Measurements from ENCODE around the gene TEAD1. TPM values are rescaled to one million over a fixed set of nuclear protein-coding genes. Genes with fewer than 3 reads are reported as not detected.

TEAD1 gene
- total and polyA plus RNA-seq, 10 of the 15 experiments (the other 5 are each of a cell fraction or from before 2014, with no cell fraction given), result 0.01 to 0.59 (median 0.04) TPM; not detected in 6

DNA sequence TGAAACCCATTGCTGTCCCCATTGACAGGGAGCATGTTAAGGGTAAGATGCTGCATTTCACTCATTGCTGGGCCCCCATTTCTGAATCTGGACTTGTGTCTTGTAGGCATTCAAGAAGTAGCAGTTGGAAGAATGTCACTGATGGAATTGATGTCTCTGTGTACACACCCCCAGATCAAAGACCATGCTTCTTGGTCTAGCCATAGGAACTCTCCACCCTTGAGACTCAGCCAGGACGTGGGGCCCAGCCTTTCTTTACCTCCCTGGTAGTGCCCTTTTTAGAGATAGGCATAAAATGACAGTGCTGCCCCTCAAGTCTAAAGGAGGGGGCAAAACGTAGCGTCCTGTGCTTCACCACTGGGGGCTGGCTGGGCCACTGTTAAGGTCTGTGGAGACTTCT is 135.1 kb downstream of the TEAD1 start:
- ChIA-PET RAD21 (ENCODE audit: unreplicated experiment) (no interaction called here), CTCF (no interaction called here), POLR2A (no interaction called here), SMC1A (ENCODE audit: uncharacterized antibody, unreplicated experiment) (interaction anchor here (1.4 kb wide), 1 partner anchor 19 kb away, joined by 3 read pairs; no protein-coding TSS in a partner anchor)
- intact Hi-C loops (cut with micrococcal nuclease; ENCODE audit: unreplicated experiment) (no loop called here), in situ Hi-C loops (cut with MboI) (no loop called here)
- H4K20me1 ChIP-seq (ENCODE audit: control insufficient read depth, insufficient read depth), result no peaks in the 10 kb centered on the region
- H3K27ac ChIP-seq (ENCODE audit: control insufficient read depth, insufficient read depth), result no peak overlapping the region
- DNase-seq (ENCODE audit: low read depth, low spot score) (no peak), ATAC-seq (no peak; the same call in 1 of the 3 replicates), FAIRE-seq (no peak)
- H3K27me3 ChIP-seq (replicated peaks in 1 of 2; ENCODE audit: control insufficient read depth in 2 of 2, insufficient read depth in 2 of 2, low read length in 1 of 2), result no peaks in the 10 kb centered on the region
- BruUV-seq (replicated peaks), result no TSS peak
- H3K4me1 ChIP-seq (ENCODE audit: control insufficient read depth, insufficient read depth, low read length), result no peaks in the 10 kb centered on the region
- H2AFZ ChIP-seq (ENCODE audit: control insufficient read depth, low read depth, low read length), result no peak overlapping the region
- 68% methylated on average over 3 of the region's 3 CpGs for WGBS (ENCODE audit: insufficient coverage, insufficient replicate concordance, low lambda C conversion rate, missing lambda C conversion rate)
- H3K4me2 ChIP-seq (ENCODE audit: control insufficient read depth, insufficient read depth), result no peak overlapping the region
- no peaks in the 10 kb centered on the region for H3K36me3 ChIP-seq (ENCODE audit: control insufficient read depth in 2 of 2, insufficient read depth in 2 of 2, low read length in 1 of 2)
- H3K9me3 ChIP-seq (replicated peaks; ENCODE audit: control insufficient read depth, insufficient read depth, low read length), result no peaks in the 10 kb centered on the region
- no peak overlapping the region for H3K4me3 ChIP-seq
- no peak overlapping the region for H3K9ac ChIP-seq (ENCODE audit: control insufficient read depth, insufficient read depth, low read length)
- H3K79me2 ChIP-seq (ENCODE audit: control insufficient read depth, insufficient read depth, low read length), result no peaks in the 10 kb centered on the region
- no peak for TF ChIP-seq BCL11A (IDR thresholded peaks at IDR 0.05; ENCODE audit: low read depth, low read length)

DNA sequence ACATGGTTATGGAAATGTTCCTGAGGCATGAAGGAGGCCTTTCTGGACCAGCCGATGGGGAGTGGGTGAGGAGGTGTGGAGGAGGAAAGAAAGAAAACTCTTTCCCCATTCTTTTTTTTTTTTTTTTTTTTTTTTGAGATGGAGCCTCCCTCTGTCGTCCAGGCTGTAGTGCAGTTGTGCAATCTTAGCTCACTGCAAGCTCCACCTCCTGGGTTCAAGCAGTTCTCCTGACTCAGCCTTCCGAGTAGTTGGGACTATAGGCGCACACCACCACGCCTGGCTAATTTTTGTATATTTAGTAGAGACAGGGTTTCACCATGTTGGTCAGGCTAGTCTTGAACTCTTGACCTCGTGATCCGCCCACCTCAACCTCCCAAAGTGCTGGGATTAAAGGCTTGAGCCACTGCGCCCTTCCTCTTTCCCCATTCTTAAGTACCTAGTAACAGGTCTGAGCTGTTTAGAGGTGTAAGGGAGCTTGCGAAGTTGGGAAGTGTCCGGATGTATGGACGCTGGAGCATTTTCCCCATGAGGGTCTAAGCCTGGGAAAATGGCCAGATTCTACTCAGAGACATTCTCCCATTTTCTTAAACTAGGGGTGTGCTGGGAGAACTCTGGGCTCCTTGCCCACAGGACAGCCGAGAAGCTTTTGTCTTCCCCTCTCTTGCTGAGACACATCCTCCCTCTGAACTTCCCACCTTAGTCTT is 135.8 kb downstream of the TEAD1 start:
- no peaks in the 10 kb centered on the region for H3K36me3 ChIP-seq (ENCODE audit: control insufficient read depth in 2 of 2, insufficient read depth in 2 of 2, low read length in 1 of 2)
- no peaks in the 10 kb centered on the region for H3K4me1 ChIP-seq (ENCODE audit: control insufficient read depth, insufficient read depth, low read length)
- WGBS (ENCODE audit: insufficient coverage, insufficient replicate concordance, low lambda C conversion rate, missing lambda C conversion rate), result 60% methylated on average over 12 of the region's 12 CpGs
- H3K9ac ChIP-seq (ENCODE audit: control insufficient read depth, insufficient read depth, low read length), result no peak overlapping the region
- H2AFZ ChIP-seq (ENCODE audit: control insufficient read depth, low read depth, low read length), result no peak overlapping the region
- H3K4me3 ChIP-seq, result no peak overlapping the region
- ChIA-PET RAD21 (ENCODE audit: unreplicated experiment) (no interaction called here), SMC1A (ENCODE audit: uncharacterized antibody, unreplicated experiment) (interaction anchor here (1.4 kb wide), 1 partner anchor 18 kb away, joined by 3 read pairs; no protein-coding TSS in a partner anchor), POLR2A (no interaction called here), CTCF (no interaction called here)
- no peak for FAIRE-seq
- in situ Hi-C loops (cut with MboI), result no loop called here
- intact Hi-C loops (cut with micrococcal nuclease; ENCODE audit: unreplicated experiment), result no loop called here
- no peak overlapping the region for H3K4me2 ChIP-seq (ENCODE audit: control insufficient read depth, insufficient read depth)
- H3K27ac ChIP-seq (ENCODE audit: control insufficient read depth, insufficient read depth), result no peak overlapping the region
- H3K79me2 ChIP-seq (ENCODE audit: control insufficient read depth, insufficient read depth, low read length), result no peaks in the 10 kb centered on the region
- ATAC-seq, result no peak
- BruUV-seq (replicated peaks), result no TSS peak
- no peaks in the 10 kb centered on the region for H4K20me1 ChIP-seq (ENCODE audit: control insufficient read depth, insufficient read depth)
- no peak for DNase-seq (ENCODE audit: low read depth, low spot score)
- no peaks in the 10 kb centered on the region for H3K9me3 ChIP-seq (replicated peaks; ENCODE audit: control insufficient read depth, insufficient read depth, low read length)
- H3K27me3 ChIP-seq (replicated peaks in 1 of 2; ENCODE audit: control insufficient read depth in 2 of 2, insufficient read depth in 2 of 2, low read length in 1 of 2), result no peaks in the 10 kb centered on the region; a peak in 1 of 4 replicates
- TF ChIP-seq, protein P1, sequence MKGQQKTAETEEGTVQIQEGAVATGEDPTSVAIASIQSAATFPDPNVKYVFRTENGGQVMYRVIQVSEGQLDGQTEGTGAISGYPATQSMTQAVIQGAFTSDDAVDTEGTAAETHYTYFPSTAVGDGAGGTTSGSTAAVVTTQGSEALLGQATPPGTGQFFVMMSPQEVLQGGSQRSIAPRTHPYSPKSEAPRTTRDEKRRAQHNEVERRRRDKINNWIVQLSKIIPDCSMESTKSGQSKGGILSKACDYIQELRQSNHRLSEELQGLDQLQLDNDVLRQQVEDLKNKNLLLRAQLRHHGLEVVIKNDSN (IDR thresholded peaks at IDR 0.05; ENCODE audit: borderline replicate concordance, extremely low read length, insufficient read depth, low read depth, low read length), result no peak
- TF ChIP-seq SPI1 (IDR thresholded peaks at IDR 0.05; ENCODE audit: borderline replicate concordance, insufficient read depth, low read depth, low read length) (no peak), RUNX3 (IDR thresholded peaks at IDR 0.05; ENCODE audit: low read length) (no peak), CHD1 (IDR thresholded peaks at IDR 0.05; ENCODE audit: low read depth, low read length) (no peak), ZNF384 (IDR thresholded peaks at IDR 0.05; ENCODE audit: borderline replicate concordance, low read depth, low read length) (no peak), FOXM1 (IDR thresholded peaks at IDR 0.05; ENCODE audit: low read depth, low read length) (no peak), MYB (IDR thresholded peaks at IDR 0.05; ENCODE audit: borderline replicate concordance, low read depth, low read length) (no peak), NFYA (IDR thresholded peaks at IDR 0.05; ENCODE audit: borderline replicate concordance, low read depth, low read length) (no peak), MXI1 (IDR thresholded peaks at IDR 0.05; ENCODE audit: low read depth, low read length) (no peak), IKZF1 (conservative IDR thresholded peaks at IDR 0.05) (no peak), ZSCAN29 (IDR thresholded peaks at IDR 0.05) (no peak), TAF1 (IDR thresholded peaks at IDR 0.05; ENCODE audit: borderline replicate concordance, low read depth, low read length) (no peak), NFXL1 (IDR thresholded peaks at IDR 0.05; ENCODE audit: borderline replicate concordance) (no peak)
- TF ChIP-seq, protein P2, sequence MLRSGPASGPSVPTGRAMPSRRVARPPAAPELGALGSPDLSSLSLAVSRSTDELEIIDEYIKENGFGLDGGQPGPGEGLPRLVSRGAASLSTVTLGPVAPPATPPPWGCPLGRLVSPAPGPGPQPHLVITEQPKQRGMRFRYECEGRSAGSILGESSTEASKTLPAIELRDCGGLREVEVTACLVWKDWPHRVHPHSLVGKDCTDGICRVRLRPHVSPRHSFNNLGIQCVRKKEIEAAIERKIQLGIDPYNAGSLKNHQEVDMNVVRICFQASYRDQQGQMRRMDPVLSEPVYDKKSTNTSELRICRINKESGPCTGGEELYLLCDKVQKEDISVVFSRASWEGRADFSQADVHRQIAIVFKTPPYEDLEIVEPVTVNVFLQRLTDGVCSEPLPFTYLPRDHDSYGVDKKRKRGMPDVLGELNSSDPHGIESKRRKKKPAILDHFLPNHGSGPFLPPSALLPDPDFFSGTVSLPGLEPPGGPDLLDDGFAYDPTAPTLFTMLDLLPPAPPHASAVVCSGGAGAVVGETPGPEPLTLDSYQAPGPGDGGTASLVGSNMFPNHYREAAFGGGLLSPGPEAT (IDR thresholded peaks at IDR 0.05; ENCODE audit: low read depth), result no peak
